SK-N-MC (cell line): ENCODE results near the gene CRTC3.

Experiments
- EZH2 ChIP-seq: fragments of 200-600 bp; sonication (generic); IDR thresholded peaks from one replicate; pipeline ENCODE4 v1.6.1; 2017; ENCODE audit warnings: antibody characterized with exemption
- FOXP2 ChIP-seq: optimal IDR thresholded peaks from 2 replicates; pipeline ENCODE3; 2011; ENCODE audit warnings: mild to moderate bottlenecking, moderate library complexity; ENCODE audit not compliant: insufficient read depth; ENCODE audit errors: extremely low read length, control extremely low read depth
- POLR2AphosphoS5 ChIP-seq: IDR thresholded peaks from 2 replicates; pipeline ENCODE4 v1.6.1; 2012; ENCODE audit warnings: mild to moderate bottlenecking, low read depth, low read length, borderline replicate concordance

- TF ChIP-seq POLR2AphosphoS5, result no peak
- no peak for TF ChIP-seq EZH2
- no peak for TF ChIP-seq FOXP2
Measured at GRCh38 chr15:90646662-90647305, 117.1 kb downstream of the CRTC3 start.
